Trophoblast cell (in vitro differentiated cells and primary cell): ENCODE data around the gene DPP6.

ENCODE experiments used
- DNase-seq, 2 donors: peaks; one replicate each; pipeline ENCODE4 v3.0.0-alpha.2; 2016
- H2AFZ ChIP-seq: 2 replicates; pipeline ENCODE4 v1.6.1; 2013; ENCODE audit warnings: low read length, moderate library complexity, mild to moderate bottlenecking; ENCODE audit not compliant: insufficient read depth, poor library complexity
- H2AK5ac ChIP-seq: 2 replicates; pipeline ENCODE4 v1.6.1; 2013; ENCODE audit warnings: mild to moderate bottlenecking, low read length
- H2BK120ac ChIP-seq: 2 replicates; pipeline ENCODE4 v1.6.1; 2013; ENCODE audit warnings: low read length, mild to moderate bottlenecking, moderate library complexity; ENCODE audit not compliant: insufficient read depth, poor library complexity
- H2BK12ac ChIP-seq: 2 replicates; pipeline ENCODE4 v1.6.1; 2013; ENCODE audit warnings: mild to moderate bottlenecking, low read length, moderate library complexity
- H2BK5ac ChIP-seq: 2 replicates; pipeline ENCODE4 v1.6.1; 2013; ENCODE audit warnings: low read length, low read depth, moderate library complexity, mild to moderate bottlenecking; ENCODE audit not compliant: poor library complexity
- H3K14ac ChIP-seq: 2 replicates; pipeline ENCODE4 v1.6.1; 2013; ENCODE audit warnings: mild to moderate bottlenecking, low read length
- H3K18ac ChIP-seq: 2 replicates; pipeline ENCODE4 v1.6.1; 2013; ENCODE audit warnings: mild to moderate bottlenecking, low read length
- H3K23ac ChIP-seq: 2 replicates; pipeline ENCODE4 v1.6.1; 2013; ENCODE audit warnings: low read length
- H3K27ac ChIP-seq: 2 replicates; pipeline ENCODE4 v1.5.1; 2013; ENCODE audit warnings: low read depth, mild to moderate bottlenecking, inconsistent platforms, low read length, moderate library complexity
- H3K27me3 ChIP-seq: 2 replicates; pipeline ENCODE4 v1.6.1; 2013; ENCODE audit warnings: inconsistent platforms, mild to moderate bottlenecking, low read length, moderate library complexity; ENCODE audit not compliant: insufficient read depth
- H3K36me3 ChIP-seq, 2 experiments: 1 replicate in 1 of 2; 2 replicates in 1 of 2; pipeline ENCODE4 v1.6.1; 2013; ENCODE audit warnings: low read length in 2 of 2, mild to moderate bottlenecking in 2 of 2, moderate library complexity in 1 of 2; ENCODE audit not compliant: insufficient read depth in 2 of 2, control insufficient read depth in 1 of 2
- H3K4ac ChIP-seq: 2 replicates; pipeline ENCODE4 v1.6.1; 2013; ENCODE audit warnings: low read depth, mild to moderate bottlenecking, low read length, moderate library complexity
- H3K4me1 ChIP-seq, 2 experiments: 1 replicate in 1 of 2; 2 replicates in 1 of 2; pipeline ENCODE4 v1.6.1; 2013; ENCODE audit warnings: low read length in 2 of 2, mild to moderate bottlenecking in 2 of 2, moderate library complexity in 1 of 2; ENCODE audit not compliant: insufficient read depth in 2 of 2, control insufficient read depth in 1 of 2
- H3K4me2 ChIP-seq: 2 replicates; pipeline ENCODE4 v1.6.1; 2013; ENCODE audit warnings: inconsistent platforms, mild to moderate bottlenecking, low read length, moderate library complexity
- H3K4me3 ChIP-seq: 2 replicates; pipeline ENCODE4 v1.5.1; 2013; ENCODE audit warnings: mild to moderate bottlenecking, low read depth, low read length, inconsistent platforms
- H3K79me1 ChIP-seq: one replicate; pipeline ENCODE4 v1.6.1; 2013; ENCODE audit warnings: low read length
- H3K79me2 ChIP-seq: 2 replicates; pipeline ENCODE4 v1.6.1; 2013; ENCODE audit warnings: low read length, mild to moderate bottlenecking; ENCODE audit not compliant: control insufficient read depth, insufficient read depth, poor library complexity
- H3K9ac ChIP-seq: 2 replicates; pipeline ENCODE4 v1.6.1; 2013; ENCODE audit warnings: mild to moderate bottlenecking, low read length
- H3K9me3 ChIP-seq: 2 replicates; pipeline ENCODE4 v1.6.1; 2013; ENCODE audit warnings: low read depth, mild to moderate bottlenecking, control low read depth, inconsistent platforms, low read length; ENCODE audit not compliant: insufficient read depth
- H4K12ac ChIP-seq: 2 replicates; pipeline ENCODE4 v1.6.1; 2013; ENCODE audit warnings: low read depth, mild to moderate bottlenecking, low read length, moderate library complexity
- H4K8ac ChIP-seq: 2 replicates; pipeline ENCODE4 v1.6.1; 2013; ENCODE audit warnings: low read depth, mild to moderate bottlenecking, low read length, moderate library complexity
- H4K91ac ChIP-seq: one replicate; pipeline ENCODE4 v1.6.1; 2013; ENCODE audit warnings: low read depth, mild to moderate bottlenecking, low read length, moderate library complexity
- WGBS: extraction: QIAGEN DNeasy Blood & Tissue Kit; methylation state at CpG from one replicate; pipeline ENCODE4 v1.1.7; 2013; ENCODE audit warnings: missing lambda C conversion rate; ENCODE audit not compliant: insufficient read length, insufficient coverage; ENCODE audit errors: extremely low coverage; 5-methylcytosine and 5-hydroxymethylcytosine counted together

Gene DPP6

GRCh38 chr7:154741131-154741530 is 688.9 kb downstream of the DPP6 start:
- H3K9ac ChIP-seq: no peak overlapping the region
- no peak overlapping the region for H4K91ac ChIP-seq
- WGBS: no CpG with 5 or more reads among the region's 6 CpGs
- no peak overlapping the region for H4K12ac ChIP-seq
- H2BK12ac ChIP-seq: no peak overlapping the region
- DNase-seq: no peak
- no peak overlapping the region for H3K18ac ChIP-seq
- no peak overlapping the region for H2BK5ac ChIP-seq
- no peak overlapping the region for H2AFZ ChIP-seq
- no peaks in the 10 kb centered on the region for H3K36me3 ChIP-seq
- H2BK120ac ChIP-seq: no peak overlapping the region
- peaks cover 1% of the 10 kb centered on the region for H3K9me3 ChIP-seq
- no peak overlapping the region for H3K23ac ChIP-seq
- H3K27me3 ChIP-seq: no peaks in the 10 kb centered on the region
- H3K4me2 ChIP-seq: no peak overlapping the region
- no peaks in the 10 kb centered on the region for H3K79me1 ChIP-seq
- H3K4me1 ChIP-seq: no peaks in the 10 kb centered on the region
- H3K79me2 ChIP-seq: no peaks in the 10 kb centered on the region
- H3K14ac ChIP-seq: no peak overlapping the region
- H3K4ac ChIP-seq: no peak overlapping the region
- no peak overlapping the region for H2AK5ac ChIP-seq
- H3K4me3 ChIP-seq: no peak overlapping the region
- no peak overlapping the region for H3K27ac ChIP-seq
- H4K8ac ChIP-seq: no peak overlapping the region

GRCh38 chr7:154743206-154743605 is 691.0 kb downstream of the DPP6 start:
- Histone ChIP-seq H4K12ac (no peak overlapping the region), H3K9ac (no peak overlapping the region), H4K91ac (no peak overlapping the region), H2AFZ (no peak overlapping the region), H3K27ac (no peak overlapping the region), H3K79me1 (no peaks in the 10 kb centered on the region), H3K27me3 (no peaks in the 10 kb centered on the region), H2BK5ac (no peak overlapping the region), H3K79me2 (no peaks in the 10 kb centered on the region), H3K23ac (no peak overlapping the region), H3K4me2 (no peak overlapping the region), H3K4me3 (no peak overlapping the region), H3K4me1 (no peaks in the 10 kb centered on the region), H3K14ac (no peak overlapping the region), H2BK12ac (no peak overlapping the region), H3K4ac (no peak overlapping the region), H4K8ac (no peak overlapping the region), H3K36me3 (no peaks in the 10 kb centered on the region), H2AK5ac (no peak overlapping the region), H3K18ac (no peak overlapping the region), H2BK120ac (no peak overlapping the region), H3K9me3 (peaks cover 1% of the 10 kb centered on the region)
- DNase-seq: no peak
- 100% methylated on average over 3 of the region's 5 CpGs for WGBS

GRCh38 chr7:154744256-154744860 is 692.2 kb downstream of the DPP6 start:
- no peaks in the 10 kb centered on the region for H3K4me1 ChIP-seq
- no peak overlapping the region for H2BK5ac ChIP-seq
- no peak overlapping the region for H3K4me3 ChIP-seq
- no peak overlapping the region for H2BK12ac ChIP-seq
- H3K9ac ChIP-seq: no peak overlapping the region
- no peak overlapping the region for H3K4ac ChIP-seq
- H3K79me1 ChIP-seq: no peaks in the 10 kb centered on the region
- H2AFZ ChIP-seq: no peak overlapping the region
- peak in 1 of 2 donors; percentile 50 for DNase-seq
- H4K91ac ChIP-seq: no peak overlapping the region
- no CpG with 5 or more reads among the region's 15 CpGs for WGBS
- H2AK5ac ChIP-seq: no peak overlapping the region
- H4K8ac ChIP-seq: no peak overlapping the region
- no peaks in the 10 kb centered on the region for H3K79me2 ChIP-seq
- no peaks in the 10 kb centered on the region for H3K9me3 ChIP-seq
- no peak overlapping the region for H2BK120ac ChIP-seq
- no peak overlapping the region for H3K27ac ChIP-seq
- no peak overlapping the region for H3K4me2 ChIP-seq
- no peak overlapping the region for H3K18ac ChIP-seq
- no peaks in the 10 kb centered on the region for H3K27me3 ChIP-seq
- no peak overlapping the region for H3K23ac ChIP-seq
- no peak overlapping the region for H3K14ac ChIP-seq
- no peaks in the 10 kb centered on the region for H3K36me3 ChIP-seq
- H4K12ac ChIP-seq: no peak overlapping the region

- H3K9me3 ChIP-seq: no peaks in the 10 kb centered on the region
- no CpG with 5 or more reads among the region's 3 CpGs for WGBS
- no peak overlapping the region for H3K18ac ChIP-seq
- no peak overlapping the region for H2AK5ac ChIP-seq
- no peak overlapping the region for H3K4me3 ChIP-seq
- no peaks in the 10 kb centered on the region for H3K27me3 ChIP-seq
- H4K8ac ChIP-seq: no peak overlapping the region
- H3K4me1 ChIP-seq: no peaks in the 10 kb centered on the region
- no peak overlapping the region for H4K91ac ChIP-seq
- H3K79me1 ChIP-seq: no peaks in the 10 kb centered on the region
- no peak overlapping the region for H3K4me2 ChIP-seq
- no peak overlapping the region for H2BK5ac ChIP-seq
- DNase-seq: peak in 1 of 2 donors; percentile 22
- no peak overlapping the region for H3K14ac ChIP-seq
- no peak overlapping the region for H3K27ac ChIP-seq
- H3K9ac ChIP-seq: no peak overlapping the region
- no peak overlapping the region for H3K23ac ChIP-seq
- no peak overlapping the region for H2BK12ac ChIP-seq
- H4K12ac ChIP-seq: no peak overlapping the region
- H3K4ac ChIP-seq: no peak overlapping the region
- no peak overlapping the region for H2BK120ac ChIP-seq
- H2AFZ ChIP-seq: no peak overlapping the region
- no peaks in the 10 kb centered on the region for H3K36me3 ChIP-seq
- H3K79me2 ChIP-seq: no peaks in the 10 kb centered on the region
Measured at GRCh38 chr7:154744861-154745258, 692.7 kb downstream of the DPP6 start.
